Endodermal cell (in vitro differentiated cells): ENCODE results near the gene TAP1. TPM values are rescaled to one million over a fixed set of nuclear protein-coding genes. Genes with fewer than 3 reads are reported as not detected.
"Not testable (repeated sequence)": the region's sequence is repeated elsewhere in the genome, so short reads cannot be mapped to it uniquely, and the experiment has no call there.

ENCODE experiments used
- DNase-seq: peaks from one replicate; pipeline ENCODE4 v3.0.0-alpha.2; 2017
- H3K27ac ChIP-seq: 2 replicates; pipeline ENCODE4 v1.5.1; 2013; ENCODE audit warnings: mild to moderate bottlenecking, low read depth, low read length, moderate library complexity
- H3K27me3 ChIP-seq: 2 replicates; pipeline ENCODE4 v1.6.1; 2013; ENCODE audit warnings: mild to moderate bottlenecking, low read length, moderate library complexity; ENCODE audit not compliant: insufficient read depth, control insufficient read depth, poor library complexity, severe bottlenecking
- H3K36me3 ChIP-seq: 2 replicates; pipeline ENCODE4 v1.7.0; 2013; ENCODE audit warnings: mild to moderate bottlenecking, low read length, moderate library complexity; ENCODE audit not compliant: control insufficient read depth, insufficient read depth
- H3K4me1 ChIP-seq: one replicate; pipeline ENCODE4 v1.7.0; 2013; ENCODE audit warnings: low read length; ENCODE audit not compliant: control insufficient read depth, insufficient read depth
- H3K4me3 ChIP-seq: 2 replicates; pipeline ENCODE4 v1.5.1; 2013; ENCODE audit warnings: mild to moderate bottlenecking, low read length, moderate library complexity
- H3K9ac ChIP-seq: 2 replicates; pipeline ENCODE4 v1.6.1; 2013; ENCODE audit warnings: mild to moderate bottlenecking, low read length, moderate library complexity; ENCODE audit not compliant: poor library complexity, severe bottlenecking; ENCODE audit errors: extremely low read depth
- H3K9me3 ChIP-seq: 2 replicates; pipeline ENCODE4 v1.6.1; 2013; ENCODE audit warnings: mild to moderate bottlenecking, low read length, moderate library complexity; ENCODE audit not compliant: control insufficient read depth
- H3K27ac Mint-ChIP-seq: 2 replicates; pipeline ENCODE4 v1.8.0; 2020; ENCODE audit warnings: mixed read lengths
- H3K27me3 Mint-ChIP-seq: 2 replicates; pipeline ENCODE4 v1.8.0; 2021; ENCODE audit warnings: mild to moderate bottlenecking, mixed read lengths; ENCODE audit not compliant: insufficient read depth
- H3K36me3 Mint-ChIP-seq: 2 replicates; pipeline ENCODE4 v1.8.0; 2020; ENCODE audit warnings: low read depth, mixed read lengths
- H3K4me1 Mint-ChIP-seq: 2 replicates; pipeline ENCODE4 v1.8.0; 2020; ENCODE audit warnings: mixed read lengths
- H3K4me3 Mint-ChIP-seq: 2 replicates; pipeline ENCODE4 v1.8.0; 2020; ENCODE audit warnings: mild to moderate bottlenecking, moderate library complexity, mixed read lengths
- H3K9me3 Mint-ChIP-seq: 2 replicates; pipeline ENCODE4 v1.8.0; 2020; ENCODE audit warnings: mild to moderate bottlenecking, mixed read lengths
- CTCF ChIP-seq: fragments of 200-600 bp; sonication (generic); conservative IDR thresholded peaks from 2 replicates; pipeline ENCODE4 v1.5.0; 2021; ENCODE audit warnings: antibody characterized with exemption, mild to moderate bottlenecking
- WGBS, 2 experiments: methylation state at CpG; one replicate each; pipeline versions ENCODE4 v1.1.5 to v1.1.7; 2013; ENCODE audit warnings: missing lambda C conversion rate in 2 of 2, mixed read lengths in 1 of 2; ENCODE audit not compliant: insufficient coverage in 1 of 2, insufficient read length in 1 of 2; 5-methylcytosine and 5-hydroxymethylcytosine counted together
- total RNA-seq, 2 donors: library from RNA; stranded (reverse); fragmentation: NEBNext Ultra II Directional in 1 of 2; extraction: Animal tissue kit (Norgen Biotek cat#: 25700) in 1 of 2; gene quantifications; 2 replicates in 1 of 2; 3 replicates in 1 of 2; pipeline ENCODE4 v1.2.1, GENCODE V29; 2021

Gene TAP1
- total RNA-seq, 2 donors from 2014 or later, result 2.0 to 2.6 TPM

GRCh38 chr6:32885698-32886286, 32.3 kb upstream of the TAP1 start:
- Mint-ChIP-seq H3K4me1 (no peaks in the 10 kb centered on the region), H3K27ac (no peak overlapping the region), H3K27me3 (peaks cover 19% of the 10 kb centered on the region), H3K9me3 (no peaks in the 10 kb centered on the region), H3K4me3 (no peak overlapping the region), H3K36me3 (no peaks in the 10 kb centered on the region)
- Histone ChIP-seq H3K36me3 (no peaks in the 10 kb centered on the region), H3K9ac (no peak overlapping the region), H3K27ac (no peak overlapping the region), H3K4me1 (no peaks in the 10 kb centered on the region), H3K4me3 (no peak overlapping the region), H3K27me3 (no peaks in the 10 kb centered on the region), H3K9me3 (no peaks in the 10 kb centered on the region)
- DNase-seq, result no peak
- 67% methylated on average over 2 of the region's 4 CpGs; no CpG with 5 or more reads in 1 of the 2 experiments for WGBS, 2 experiments
- TF ChIP-seq CTCF, result peak; percentile 73

- Histone ChIP-seq H3K27me3 (no peaks in the 10 kb centered on the region), H3K9ac (no peak overlapping the region), H3K4me3 (no peak overlapping the region), H3K4me1 (no peaks in the 10 kb centered on the region), H3K27ac (no peak overlapping the region), H3K36me3 (no peaks in the 10 kb centered on the region), H3K9me3 (no peaks in the 10 kb centered on the region)
- WGBS, 2 experiments, result 46 to 54% methylated on average over 5 of the region's 5 CpGs
- H3K4me1 Mint-ChIP-seq, result no peaks in the 10 kb centered on the region
- no peaks in the 10 kb centered on the region for H3K9me3 Mint-ChIP-seq
- no peaks in the 10 kb centered on the region for H3K36me3 Mint-ChIP-seq
- no peak overlapping the region for H3K27ac Mint-ChIP-seq
- H3K4me3 Mint-ChIP-seq, result no peak overlapping the region
- DNase-seq, result no peak
- H3K27me3 Mint-ChIP-seq, result peaks cover 14% of the 10 kb centered on the region
- no peak for TF ChIP-seq CTCF
Observed at GRCh38 chr6:32883789-32884188, 30.3 kb upstream of the TAP1 start.

- no peak overlapping the region for H3K27ac Mint-ChIP-seq
- H3K27ac ChIP-seq, result no peak overlapping the region
- peaks cover 11% of the 10 kb centered on the region for H3K27me3 Mint-ChIP-seq
- WGBS, 2 experiments, result 61 to 100% methylated on average over 1 of the region's 1 CpG
- H3K4me3 Mint-ChIP-seq, result no peak overlapping the region
- H3K9me3 Mint-ChIP-seq, result no peaks in the 10 kb centered on the region
- H3K27me3 ChIP-seq, result no peaks in the 10 kb centered on the region
- H3K9me3 ChIP-seq, result no peaks in the 10 kb centered on the region
- H3K4me1 ChIP-seq, result no peaks in the 10 kb centered on the region
- no peaks in the 10 kb centered on the region for H3K36me3 ChIP-seq
- DNase-seq, result no peak
- TF ChIP-seq CTCF, result no peak
- H3K9ac ChIP-seq, result no peak overlapping the region
- no peak overlapping the region for H3K4me3 ChIP-seq
- H3K36me3 Mint-ChIP-seq, result no peaks in the 10 kb centered on the region
- no peaks in the 10 kb centered on the region for H3K4me1 Mint-ChIP-seq
Observed at GRCh38 chr6:32882879-32883250, 29.4 kb upstream of the TAP1 start.

- H3K4me1 ChIP-seq, H3K36me3 Mint-ChIP-seq, H3K4me1 Mint-ChIP-seq, H3K4me3 Mint-ChIP-seq, H3K9me3 ChIP-seq, DNase-seq, H3K36me3 ChIP-seq, H3K9ac ChIP-seq, H3K9me3 Mint-ChIP-seq, H3K27ac ChIP-seq, H3K27ac Mint-ChIP-seq, H3K4me3 ChIP-seq: not testable (repeated sequence)
- WGBS, 2 experiments, result 72 to 80% methylated on average over 2 to 3 of the region's 3 CpGs
- H3K27me3 ChIP-seq, result peaks cover 10% of the 10 kb centered on the region
- H3K27me3 Mint-ChIP-seq, result peaks cover 21% of the 10 kb centered on the region
Observed at GRCh38 chr6:32880962-32881361, 27.5 kb upstream of the TAP1 start.
